GM21360 (cell line): ENCODE data around the gene HRH2.
"Not testable (repeated sequence)": the region's sequence is repeated elsewhere in the genome, so short reads cannot be mapped to it uniquely, and the experiment has no call there.

Experiments
- ATAC-seq: cut with Tn5 transposase; IDR thresholded peaks from one replicate; pipeline ENCODE4 v1.9.1; 2021; ENCODE audit warnings: mild to moderate bottlenecking, moderate library complexity; ENCODE audit not compliant: unreplicated experiment

The HRH2 gene

GRCh38 chr5:175711472-175712312 lies 53.8 kb downstream of the HRH2 start:
- no peak for ATAC-seq

GRCh38 chr5:175712313-175712680 lies 54.4 kb downstream of the HRH2 start:
- ATAC-seq: no peak

GRCh38 chr5:175712681-175713085 lies 54.8 kb downstream of the HRH2 start:
- ATAC-seq: no peak

GRCh38 chr5:175713930-175714329 lies 56.1 kb downstream of the HRH2 start:
- ATAC-seq: no peak

- ATAC-seq: no peak
Measured at GRCh38 chr5:175714479-175715085, 56.7 kb downstream of the HRH2 start.

GRCh38 chr5:175715627-175716522 lies 58.0 kb downstream of the HRH2 start:
- no peak for ATAC-seq

GRCh38 chr5:175717837-175718236 lies 60.0 kb downstream of the HRH2 start:
- ATAC-seq: no peak

- ATAC-seq: no peak
Measured at GRCh38 chr5:175718401-175719108, 60.7 kb downstream of the HRH2 start.

GRCh38 chr5:175719109-175719432 lies 61.2 kb downstream of the HRH2 start:
- not testable (repeated sequence) for ATAC-seq

GRCh38 chr5:175724314-175725275 lies 66.7 kb downstream of the HRH2 start:
- ATAC-seq: no peak

GRCh38 chr5:175728316-175728715 lies 70.4 kb downstream of the HRH2 start:
- ATAC-seq: no peak

- ATAC-seq: no peak
Measured at GRCh38 chr5:175728885-175729828, 71.3 kb downstream of the HRH2 start.

- peak; percentile 86 for ATAC-seq
Measured at GRCh38 chr5:175729829-175730277, 72.0 kb downstream of the HRH2 start.

GRCh38 chr5:175731172-175731571 lies 73.3 kb downstream of the HRH2 start:
- no peak for ATAC-seq

GRCh38 chr5:175731756-175732465 lies 74.0 kb downstream of the HRH2 start:
- ATAC-seq: no peak

GRCh38 chr5:175733017-175733416 lies 75.1 kb downstream of the HRH2 start:
- ATAC-seq: no peak

- ATAC-seq: no peak
Measured at GRCh38 chr5:175734016-175734415, 76.1 kb downstream of the HRH2 start.

GRCh38 chr5:175734501-175734900 lies 76.6 kb downstream of the HRH2 start:
- ATAC-seq: no peak
